Stimulated activated CD4-positive, alpha-beta T cell treated with anti-CD3 and anti-CD28 coated beads, TNF-alpha, amount 100 ng/mL, for 1 hour (primary cell): ENCODE measurements around the gene DHX8.

Experiments used
- DNase-seq, 3 donors: peaks; one replicate each; pipeline ENCODE4 v3.0.0-alpha.2; 2020; ENCODE audit warnings: low read depth in 3 of 3, low spot score in 1 of 3

Gene DHX8

DNA sequence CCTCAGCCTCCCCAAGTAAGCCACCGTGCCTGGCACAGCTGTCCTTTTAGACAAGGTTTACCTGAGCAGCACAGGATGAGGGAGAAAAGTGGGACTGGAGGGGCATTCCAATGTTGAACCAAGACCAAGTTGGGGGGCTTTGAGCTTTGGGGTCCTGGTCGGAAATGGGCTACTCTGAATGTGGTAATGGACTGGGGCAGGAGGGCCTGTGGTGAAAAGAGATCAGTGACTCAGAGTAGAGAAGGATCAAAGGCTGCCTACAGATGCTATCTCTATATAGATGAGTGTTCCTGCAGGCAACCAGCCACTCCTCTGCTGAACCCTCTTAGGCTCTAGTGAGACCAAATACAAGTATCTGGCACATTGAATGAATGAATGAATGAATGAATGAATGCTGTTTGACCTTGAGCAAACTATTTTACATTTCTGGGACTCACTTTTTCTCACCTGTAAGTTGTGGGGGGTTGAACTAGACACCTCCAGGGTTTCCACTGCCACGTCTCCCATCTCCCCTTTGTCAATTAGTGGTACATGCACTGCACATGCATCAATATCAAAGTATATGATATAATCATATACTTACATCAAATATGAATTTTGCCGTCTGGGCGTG, 88.7 kb downstream of the DHX8 start:
- DNase-seq, result no peak

DNA sequence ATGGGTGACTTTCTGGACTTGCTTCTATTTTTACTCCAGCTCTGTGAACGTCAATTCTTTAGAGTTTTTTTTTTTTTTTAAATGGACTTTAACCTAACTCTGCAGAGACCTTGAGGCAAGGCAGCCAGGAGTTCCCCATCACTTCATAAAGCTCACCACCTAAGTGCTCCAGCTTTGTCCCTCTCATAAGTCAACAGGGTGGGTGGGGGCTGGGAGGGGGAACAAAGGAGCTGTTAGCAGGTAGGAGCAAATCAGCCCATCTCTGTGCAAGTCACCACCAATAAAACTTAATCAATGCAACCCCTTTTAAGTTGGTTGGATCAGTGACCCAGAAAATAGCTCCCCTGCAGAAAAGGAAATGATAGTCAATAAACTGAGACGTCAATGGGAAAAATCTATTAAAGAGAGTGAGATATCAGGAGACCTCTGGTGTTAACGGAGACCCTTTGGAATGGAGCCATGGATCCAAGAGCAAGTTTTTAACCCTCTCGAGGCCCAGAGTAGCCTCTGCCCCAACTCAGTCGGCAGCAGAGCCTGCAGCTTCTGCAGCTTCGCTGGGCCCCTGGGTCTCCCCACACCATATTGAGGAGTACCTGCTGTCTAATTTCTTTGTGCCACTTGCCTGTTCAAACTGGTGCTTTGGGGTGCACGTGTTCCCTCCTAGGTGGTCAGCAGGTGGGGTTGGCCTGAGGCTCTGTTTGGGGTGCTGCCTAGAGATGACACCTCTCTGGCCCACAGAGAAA, 90.0 kb downstream of the DHX8 start:
- DNase-seq, result no peak

- DNase-seq, result no peak
Measured at GRCh38 chr17:43574348-43574747, 90.6 kb downstream of the DHX8 start.

DNA sequence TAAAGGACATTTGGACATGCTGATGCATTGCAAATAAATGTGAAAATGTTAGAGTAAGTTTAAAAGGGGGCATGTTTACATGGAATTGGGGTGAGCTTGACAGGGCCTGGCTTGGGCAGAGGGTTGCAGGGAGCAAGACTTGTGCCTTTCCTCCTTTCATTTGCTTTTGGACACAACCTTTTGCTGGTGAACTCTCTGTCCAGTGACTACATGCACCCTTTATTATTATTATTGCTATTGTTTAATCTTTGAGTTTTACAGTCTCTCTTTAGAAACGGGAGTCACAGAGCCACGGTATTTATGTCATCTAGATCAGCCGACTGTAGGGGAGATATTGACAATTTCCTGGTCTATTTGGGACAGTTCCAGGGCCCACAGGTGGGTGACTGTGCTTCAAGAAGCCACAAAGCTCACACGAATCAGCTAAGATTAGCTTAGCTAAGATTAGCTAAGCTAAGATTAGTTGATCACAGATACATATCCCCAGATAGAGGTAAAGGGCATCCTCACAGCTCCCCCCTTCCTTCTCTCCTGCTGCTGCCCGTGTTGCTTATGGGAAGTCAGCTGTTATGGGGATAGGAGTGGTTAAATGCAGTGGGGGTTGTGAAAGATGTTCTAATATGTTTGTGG, 91.2 kb downstream of the DHX8 start:
- DNase-seq, result no peak
